ENCODE data around the gene TRMU. TPM values are rescaled to one million over a fixed set of nuclear protein-coding genes. Genes with fewer than 3 reads are reported as not detected.

Gene TRMU
- total RNA-seq, 2 experiments from 2014 or later, result 61.4 to 75.3 TPM

Other genes starting within 250 kb of the TRMU start
- gene PPARA, start 185.2 kb upstream of the TRMU start, total RNA-seq, result 1 to 10 TPM; 6.2 to 8.9 TPM
- gene CDPF1, start 85.4 kb upstream of the TRMU start, total RNA-seq, result 1 to 10 TPM; 8.1 to 8.8 TPM
- gene PKDREJ, start 72.4 kb upstream of the TRMU start, total RNA-seq, result not detected
- gene TTC38, start 67.7 kb upstream of the TRMU start, total RNA-seq, result 1 to 10 TPM; 5.2 to 5.8 TPM
- 10 to 100 TPM; 39.9 to 42.4 TPM for gene GTSE1, start 38.8 kb upstream of the TRMU start, total RNA-seq
- under 1 TPM; 0.43 to 0.46 TPM for gene CELSR1, start 201.9 kb downstream of the TRMU start, total RNA-seq

Data from activated CD4-positive, alpha-beta T cell treated with anti-CD3 and anti-CD28 coated beads for 36 hours (primary cell).